Measurements from ENCODE around the gene BCAT1. TPM values are rescaled to one million over a fixed set of nuclear protein-coding genes. Genes with fewer than 3 reads are reported as not detected.

The BCAT1 gene
- total RNA-seq, 5 donors from 2014 or later (not counting 1 experiment from before 2014, with no cell fraction given) = 1.2 to 4.2 (median 3.2) TPM

DNA sequence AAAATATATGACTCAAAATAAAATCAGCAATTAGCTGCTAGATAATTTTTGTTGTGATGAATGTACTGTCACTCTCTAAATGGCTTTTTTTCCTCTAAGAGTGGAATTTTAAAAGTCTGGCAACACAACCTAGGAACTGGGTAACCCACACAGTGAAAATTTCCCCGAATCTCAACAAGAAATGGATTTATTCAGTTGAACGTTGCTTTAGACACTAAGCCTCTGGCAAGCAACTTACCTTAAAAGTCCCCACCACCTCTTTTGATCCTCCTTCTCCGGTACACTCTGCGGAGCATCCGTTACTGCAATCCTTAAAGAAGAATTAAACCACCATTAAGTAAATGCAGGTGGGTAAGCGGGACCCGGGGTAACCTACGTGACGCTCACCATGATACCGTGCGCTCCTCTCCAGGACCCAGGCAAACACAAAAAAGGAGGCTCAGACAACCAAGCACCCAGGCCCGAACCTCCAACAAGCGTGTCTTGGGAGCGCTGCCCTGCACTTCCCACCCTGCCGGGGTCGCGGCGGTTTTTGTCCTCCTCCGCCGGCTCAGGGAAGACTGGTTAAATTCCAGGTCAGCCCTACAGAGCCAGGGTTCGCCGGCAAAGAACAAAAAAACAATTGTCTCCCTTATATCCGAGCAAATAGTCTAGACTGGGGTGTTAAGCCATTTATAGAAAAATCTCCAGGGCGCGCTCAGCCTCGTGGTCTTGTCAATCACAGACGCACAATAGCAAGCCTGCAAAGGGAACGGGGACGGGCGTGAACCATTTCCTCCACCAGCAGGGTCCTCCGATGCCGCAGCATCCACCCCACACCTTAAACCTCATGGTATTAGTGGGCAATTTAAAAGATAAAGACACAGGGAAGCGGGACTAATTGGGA lies 47.1 kb downstream of the BCAT1 start:
- H3K36me3 ChIP-seq (ENCODE audit: control insufficient read depth in 2 of 2, extremely low read depth in 1 of 2, insufficient read depth in 1 of 2, low read length in 1 of 2) = no peaks in the 10 kb centered on the region
- DNase-seq (no peak), ATAC-seq (replicated peaks in 1 of 4) (no peak)
- no peak overlapping the region for H3K27ac ChIP-seq (ENCODE audit: low read length)
- H3K4me1 ChIP-seq (ENCODE audit: control insufficient read depth in 1 of 2, extremely low read depth in 1 of 2, insufficient read depth in 2 of 2, low read length in 2 of 2) = peaks cover 7 to 18% of the 10 kb centered on the region in 2 experiments
- H3K36me3 Mint-ChIP-seq = no peaks in the 10 kb centered on the region
- H3K4me3 ChIP-seq (ENCODE audit: control insufficient read depth in 1 of 2, extremely low read depth in 1 of 2, low read length in 1 of 2) = peak overlapping the region; percentile 32 to 83
- no peaks in the 10 kb centered on the region for H3K9me3 Mint-ChIP-seq
- ChIA-PET CTCF (interaction anchor here in 1 of 2 donors (0.5 kb wide), 1 partner anchor 55 kb away, joined by 3 read pairs; no protein-coding TSS in a partner anchor), POLR2A (no interaction called here)
- 55% methylated on average over 14 of the region's 33 CpGs for WGBS (ENCODE audit: insufficient coverage)
- H3K27me3 Mint-ChIP-seq = peaks cover 19 to 21% of the 10 kb centered on the region in 2 donors
- peaks cover 21 to 26% (median 23%) of the 10 kb centered on the region in 3 donors for H3K4me1 Mint-ChIP-seq
- no peaks in the 10 kb centered on the region for H3K9me3 ChIP-seq
- no peak overlapping the region for H3K27ac Mint-ChIP-seq
- peak overlapping the region; percentile 77 to 85 (median 77) for H3K4me3 Mint-ChIP-seq
- H3K27me3 ChIP-seq (replicated peaks in 1 of 2; ENCODE audit: control insufficient read depth in 2 of 2, extremely low read depth in 1 of 2, insufficient read depth in 2 of 2, low read length in 1 of 2) = peaks cover 0 to 18% of the 10 kb centered on the region in 2 experiments

DNA sequence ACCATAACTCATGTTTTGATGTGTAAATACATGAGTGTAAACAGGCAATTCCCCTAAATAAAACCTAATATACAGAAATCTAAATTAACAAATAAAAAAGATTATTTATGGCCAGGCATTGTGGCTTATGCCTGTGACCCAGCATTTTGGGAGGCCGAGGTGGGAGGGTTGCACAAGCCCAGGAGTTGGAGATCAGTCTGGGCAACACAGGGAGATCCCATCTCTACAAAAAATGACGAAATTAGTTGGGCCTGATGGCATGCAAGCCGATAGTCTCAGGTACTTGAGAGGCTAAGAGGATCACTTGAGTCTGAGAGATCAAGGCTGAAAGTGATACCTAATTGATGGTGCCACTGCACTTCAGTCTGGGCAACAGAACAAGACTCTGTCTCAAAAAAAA lies 48.7 kb downstream of the BCAT1 start:
- H3K4me1 ChIP-seq (ENCODE audit: control insufficient read depth in 1 of 2, extremely low read depth in 1 of 2, insufficient read depth in 2 of 2, low read length in 2 of 2) = peaks cover 7 to 18% of the 10 kb centered on the region in 2 experiments
- Mint-ChIP-seq H3K4me1 (peaks cover 21 to 26% (median 23%) of the 10 kb centered on the region in 3 donors), H3K27ac (no peak overlapping the region), H3K9me3 (no peaks in the 10 kb centered on the region), H3K4me3 (no peak overlapping the region), H3K27me3 (peaks cover 19 to 21% of the 10 kb centered on the region in 2 donors), H3K36me3 (no peaks in the 10 kb centered on the region)
- no peak for DNase-seq
- no peak overlapping the region for H3K27ac ChIP-seq (ENCODE audit: low read length)
- H3K9me3 ChIP-seq = no peaks in the 10 kb centered on the region
- POLR2A ChIA-PET = no interaction called here
- H3K4me3 ChIP-seq (ENCODE audit: control insufficient read depth in 1 of 2, extremely low read depth in 1 of 2, low read length in 1 of 2) = no peak overlapping the region
- 76% methylated on average over 3 of the region's 3 CpGs for WGBS (ENCODE audit: insufficient coverage)
- CTCF ChIA-PET = no interaction called here
- H3K27me3 ChIP-seq (replicated peaks in 1 of 2; ENCODE audit: control insufficient read depth in 2 of 2, extremely low read depth in 1 of 2, insufficient read depth in 2 of 2, low read length in 1 of 2) = peaks cover 0 to 18% of the 10 kb centered on the region in 2 experiments
- no peaks in the 10 kb centered on the region for H3K36me3 ChIP-seq (ENCODE audit: control insufficient read depth in 2 of 2, extremely low read depth in 1 of 2, insufficient read depth in 1 of 2, low read length in 1 of 2)
- no peak for ATAC-seq (replicated peaks in 1 of 4)

DNA sequence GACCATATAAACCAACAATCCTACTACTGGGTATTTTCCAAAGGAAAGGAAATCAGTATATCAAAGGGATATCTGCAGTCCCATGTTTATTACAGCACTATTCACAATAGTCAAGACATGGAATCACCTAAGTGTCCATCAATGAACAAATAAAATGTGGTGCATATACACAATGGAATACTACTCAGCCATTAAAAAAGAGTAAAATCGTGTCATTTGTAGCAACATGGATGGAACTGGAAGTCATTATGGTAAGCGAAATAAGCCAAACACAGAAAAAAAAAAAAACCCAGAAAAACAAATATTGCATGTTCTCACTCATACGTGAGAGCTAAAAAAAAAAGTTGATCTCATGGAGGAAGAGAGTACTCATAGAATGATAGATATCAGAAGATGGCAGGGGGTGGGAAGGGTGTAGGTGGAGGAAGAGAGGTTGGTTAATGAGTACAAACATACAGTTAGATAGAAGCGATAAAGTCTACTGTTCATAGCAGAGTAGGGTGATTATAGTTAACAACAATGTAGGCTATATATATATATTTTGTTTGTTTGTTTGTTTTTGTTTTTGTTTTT lies 49.3 kb downstream of the BCAT1 start:
- POLR2A ChIA-PET = no interaction called here
- no peaks in the 10 kb centered on the region for H3K36me3 ChIP-seq (ENCODE audit: control insufficient read depth in 2 of 2, extremely low read depth in 1 of 2, insufficient read depth in 1 of 2, low read length in 1 of 2)
- no peak overlapping the region for H3K27ac Mint-ChIP-seq
- no peaks in the 10 kb centered on the region for H3K9me3 ChIP-seq
- no peaks in the 10 kb centered on the region for H3K9me3 Mint-ChIP-seq
- H3K27me3 Mint-ChIP-seq = peaks cover 19 to 21% of the 10 kb centered on the region in 2 donors
- H3K4me3 Mint-ChIP-seq = no peak overlapping the region
- H3K4me3 ChIP-seq (ENCODE audit: control insufficient read depth in 1 of 2, extremely low read depth in 1 of 2, low read length in 1 of 2) = no peak overlapping the region
- DNase-seq (no peak), ATAC-seq (replicated peaks in 1 of 4) (no peak)
- H3K4me1 ChIP-seq (ENCODE audit: control insufficient read depth in 1 of 2, extremely low read depth in 1 of 2, insufficient read depth in 2 of 2, low read length in 2 of 2) = peaks cover 7 to 18% of the 10 kb centered on the region in 2 experiments
- peaks cover 21 to 26% (median 23%) of the 10 kb centered on the region in 3 donors for H3K4me1 Mint-ChIP-seq
- peaks cover 0 to 18% of the 10 kb centered on the region in 2 experiments for H3K27me3 ChIP-seq (replicated peaks in 1 of 2; ENCODE audit: control insufficient read depth in 2 of 2, extremely low read depth in 1 of 2, insufficient read depth in 2 of 2, low read length in 1 of 2)
- no CpG with 5 or more reads among the region's 4 CpGs for WGBS (ENCODE audit: insufficient coverage)
- CTCF ChIA-PET = no interaction called here
- no peaks in the 10 kb centered on the region for H3K36me3 Mint-ChIP-seq
- no peak overlapping the region for H3K27ac ChIP-seq (ENCODE audit: low read length)

DNA sequence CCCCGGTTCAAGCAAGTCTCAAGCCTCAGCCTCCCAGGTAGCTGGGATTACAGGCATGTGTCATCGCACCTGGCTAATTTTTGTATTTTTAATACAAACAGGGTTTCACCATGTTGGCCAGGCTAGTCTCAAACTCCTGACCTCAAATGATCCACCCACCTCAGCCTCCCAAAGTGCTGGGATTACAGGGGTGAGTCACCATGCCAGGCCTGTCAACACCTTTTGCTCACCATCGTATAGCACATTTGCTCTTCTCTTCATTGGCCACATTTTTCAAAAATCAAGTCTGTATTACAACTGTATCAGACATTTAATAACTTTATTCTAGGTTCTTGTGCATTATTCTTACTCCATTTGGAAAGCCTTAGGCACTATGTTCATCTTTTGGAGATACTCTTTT lies 50.3 kb downstream of the BCAT1 start:
- 50% methylated on average over 2 of the region's 3 CpGs for WGBS (ENCODE audit: insufficient coverage)

DNA sequence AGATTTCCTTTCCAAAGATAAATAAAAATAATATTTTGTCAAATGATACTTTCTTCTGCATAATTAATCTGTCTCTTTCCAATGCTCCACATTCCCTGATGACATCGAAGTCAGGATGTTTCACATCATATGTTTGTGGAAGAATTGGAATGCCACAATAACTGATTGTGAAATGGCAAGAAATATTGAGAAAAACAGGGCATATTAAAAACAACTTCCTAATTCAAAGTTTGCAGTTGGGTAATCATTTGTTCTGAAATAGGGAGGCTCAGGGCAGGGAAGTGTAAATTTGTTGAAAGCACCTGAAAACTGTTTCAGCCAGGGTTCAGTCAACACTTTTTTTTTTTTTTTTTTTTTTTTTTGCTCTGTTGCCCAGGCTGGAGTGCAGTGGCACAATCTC lies 50.7 kb downstream of the BCAT1 start:
- H3K9me3 Mint-ChIP-seq = no peaks in the 10 kb centered on the region
- ChIA-PET POLR2A (no interaction called here), CTCF (no interaction called here)
- H3K36me3 Mint-ChIP-seq = no peaks in the 10 kb centered on the region
- H3K4me1 ChIP-seq (ENCODE audit: control insufficient read depth in 1 of 2, extremely low read depth in 1 of 2, insufficient read depth in 2 of 2, low read length in 2 of 2) = peaks cover 3 to 14% of the 10 kb centered on the region in 2 experiments
- no peak for DNase-seq
- WGBS (ENCODE audit: insufficient coverage) = no CpG with 5 or more reads among the region's 1 CpG
- no peak for ATAC-seq (replicated peaks in 1 of 4)
- no peak overlapping the region for H3K27ac ChIP-seq (ENCODE audit: low read length)
- no peak overlapping the region for H3K27ac Mint-ChIP-seq
- H3K9me3 ChIP-seq = no peaks in the 10 kb centered on the region
- H3K36me3 ChIP-seq (ENCODE audit: control insufficient read depth in 2 of 2, extremely low read depth in 1 of 2, insufficient read depth in 1 of 2, low read length in 1 of 2) = no peaks in the 10 kb centered on the region
- no peak overlapping the region for H3K4me3 Mint-ChIP-seq
- H3K4me3 ChIP-seq (ENCODE audit: control insufficient read depth in 1 of 2, extremely low read depth in 1 of 2, low read length in 1 of 2) = no peak overlapping the region
- peaks cover 16 to 19% of the 10 kb centered on the region in 2 donors for H3K27me3 Mint-ChIP-seq
- H3K4me1 Mint-ChIP-seq = peaks cover 16 to 18% (median 17%) of the 10 kb centered on the region in 3 donors
- H3K27me3 ChIP-seq (replicated peaks in 1 of 2; ENCODE audit: control insufficient read depth in 2 of 2, extremely low read depth in 1 of 2, insufficient read depth in 2 of 2, low read length in 1 of 2) = peaks cover 0 to 15% of the 10 kb centered on the region in 2 experiments

More for the DNA sequence above, 50.3 kb downstream of the BCAT1 start:
- Mint-ChIP-seq H3K4me1 (peaks cover 19 to 23% (median 20%) of the 10 kb centered on the region in 3 donors), H3K9me3 (no peaks in the 10 kb centered on the region), H3K27ac (no peak overlapping the region), H3K4me3 (no peak overlapping the region), H3K36me3 (no peaks in the 10 kb centered on the region), H3K27me3 (peaks cover 19% of the 10 kb centered on the region in 2 donors)
- DNase-seq = no peak
- H3K27ac ChIP-seq (ENCODE audit: low read length) = no peak overlapping the region
- ChIA-PET CTCF (no interaction called here), POLR2A (no interaction called here)
- H3K4me3 ChIP-seq (ENCODE audit: control insufficient read depth in 1 of 2, extremely low read depth in 1 of 2, low read length in 1 of 2) = no peak overlapping the region
- H3K27me3 ChIP-seq (replicated peaks in 1 of 2; ENCODE audit: control insufficient read depth in 2 of 2, extremely low read depth in 1 of 2, insufficient read depth in 2 of 2, low read length in 1 of 2) = peaks cover 0 to 18% of the 10 kb centered on the region in 2 experiments
- peaks cover 6 to 18% of the 10 kb centered on the region in 2 experiments for H3K4me1 ChIP-seq (ENCODE audit: control insufficient read depth in 1 of 2, extremely low read depth in 1 of 2, insufficient read depth in 2 of 2, low read length in 2 of 2)
- no peaks in the 10 kb centered on the region for H3K9me3 ChIP-seq
- ATAC-seq (replicated peaks in 1 of 4) = no peak
- no peaks in the 10 kb centered on the region for H3K36me3 ChIP-seq (ENCODE audit: control insufficient read depth in 2 of 2, extremely low read depth in 1 of 2, insufficient read depth in 1 of 2, low read length in 1 of 2)

DNA sequence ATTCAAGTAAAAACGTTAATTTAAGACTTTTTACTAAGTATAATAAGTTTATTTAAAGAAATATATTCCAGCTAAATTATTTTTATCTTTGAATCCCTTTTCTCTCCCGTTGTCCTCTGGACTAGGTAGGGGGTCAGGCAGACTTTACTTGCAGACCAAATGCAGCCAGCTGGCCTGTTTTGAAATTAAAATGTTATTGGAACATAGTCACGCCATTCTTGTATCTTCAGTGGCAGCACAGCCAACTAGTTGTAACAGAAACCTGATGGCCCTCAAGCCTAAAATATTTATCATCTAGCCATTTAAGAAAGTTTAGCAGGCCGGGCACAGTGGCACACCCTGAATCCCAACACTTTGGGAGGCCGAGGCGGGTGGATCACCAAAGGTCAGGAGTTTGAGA lies 52.7 kb downstream of the BCAT1 start:
- Histone ChIP-seq H3K9me3 (no peaks in the 10 kb centered on the region), H3K36me3 (ENCODE audit: control insufficient read depth in 2 of 2, extremely low read depth in 1 of 2, insufficient read depth in 1 of 2, low read length in 1 of 2) (no peaks in the 10 kb centered on the region), H3K4me3 (ENCODE audit: control insufficient read depth in 1 of 2, extremely low read depth in 1 of 2, low read length in 1 of 2) (no peak overlapping the region), H3K4me1 (ENCODE audit: control insufficient read depth in 1 of 2, extremely low read depth in 1 of 2, insufficient read depth in 2 of 2, low read length in 2 of 2) (no peaks in the 10 kb centered on the region), H3K27ac (ENCODE audit: low read length) (no peak overlapping the region), H3K27me3 (replicated peaks in 1 of 2; ENCODE audit: control insufficient read depth in 2 of 2, extremely low read depth in 1 of 2, insufficient read depth in 2 of 2, low read length in 1 of 2) (no peaks in the 10 kb centered on the region)
- Mint-ChIP-seq H3K36me3 (no peaks in the 10 kb centered on the region), H3K27ac (no peak overlapping the region), H3K9me3 (no peaks in the 10 kb centered on the region), H3K4me3 (no peak overlapping the region), H3K4me1 (peaks cover 2 to 5% (median 3%) of the 10 kb centered on the region in 3 donors), H3K27me3 (peaks cover 7 to 8% of the 10 kb centered on the region in 2 donors)
- POLR2A ChIA-PET = no interaction called here
- 100% methylated on average over 2 of the region's 6 CpGs for whole genome bisulfite sequencing (ENCODE audit: insufficient coverage)
- CTCF ChIA-PET = no interaction called here
- DNase-seq (no peak), ATAC-seq (replicated peaks in 1 of 4) (no peak)
